ENCODE data around the gene CFAP251.
A peak's percentile ranks its signal among the peaks of the same experiment; 100 is the strongest.
"Not testable (repeated sequence)": the region's sequence is repeated elsewhere in the genome, so short reads cannot be mapped to it uniquely, and the experiment has no call there.

Gene CFAP251

DNA sequence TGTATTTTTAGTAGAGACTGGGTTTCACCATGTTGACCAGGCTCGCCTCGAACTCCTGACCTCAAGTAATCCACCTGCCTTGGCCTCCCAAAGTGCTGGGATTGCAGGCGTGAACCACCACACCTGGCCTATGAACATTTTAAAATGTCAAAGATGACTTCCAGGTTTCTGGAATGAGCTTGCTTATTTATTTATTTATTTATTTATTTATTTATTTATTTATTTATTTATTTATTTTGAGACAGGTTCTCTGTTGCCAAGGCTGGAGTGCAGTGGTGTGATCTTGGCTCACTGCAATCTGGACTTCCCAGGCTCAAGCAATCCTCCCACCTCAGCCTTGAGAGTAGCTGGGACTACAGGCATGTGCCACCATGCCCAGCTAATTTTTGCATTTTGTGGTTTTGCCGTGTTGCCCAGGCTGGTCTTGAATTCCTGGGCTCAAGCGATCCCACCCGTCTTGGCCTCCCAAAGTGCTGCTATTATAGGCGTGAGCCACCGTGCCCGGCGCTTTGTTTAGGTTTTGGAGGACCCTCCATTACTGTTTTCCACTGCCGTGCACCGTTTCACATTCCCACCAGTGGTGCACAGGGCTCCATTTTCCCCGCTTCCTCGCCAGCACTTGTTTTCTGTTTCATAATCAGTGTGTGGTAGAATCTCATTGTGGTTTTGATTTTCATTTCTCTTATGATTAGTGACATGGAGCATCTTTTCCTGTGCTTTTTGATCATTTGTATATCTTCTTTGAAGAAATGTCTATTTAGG, 6.4 kb upstream of the CFAP251 start:
- DNase-seq: no peak

DNA sequence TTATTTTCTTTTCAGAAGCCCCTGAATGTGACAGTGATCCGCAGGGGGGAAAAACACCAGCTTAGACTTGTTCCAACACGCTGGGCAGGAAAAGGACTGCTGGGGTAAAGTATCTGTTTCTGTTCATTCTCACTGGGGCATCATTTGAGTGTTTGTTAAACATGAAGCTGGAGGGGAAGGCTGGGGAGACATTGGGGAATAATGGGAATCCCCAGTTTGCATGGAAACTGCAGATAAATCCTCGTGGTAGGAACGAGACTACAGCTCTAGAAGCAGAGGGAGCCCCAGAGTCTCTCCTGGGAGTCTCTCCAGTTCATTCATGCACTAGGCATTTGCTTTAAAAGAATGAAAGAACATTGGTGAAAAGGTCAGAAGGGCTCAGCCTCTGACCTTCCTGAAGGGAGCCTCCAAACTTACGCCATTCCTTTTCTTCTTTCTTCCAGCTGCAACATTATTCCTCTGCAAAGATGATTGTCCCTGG, 2.5 kb upstream of the CFAP251 start:
- DNase-seq: no peak

- DNase-seq: no peak
Observed at GRCh38 chr12:121916719-121917118, 1.7 kb upstream of the CFAP251 start.

- no peak for DNase-seq
Observed at GRCh38 chr12:121918679-121919038, 267 bp downstream of the CFAP251 start.

DNA sequence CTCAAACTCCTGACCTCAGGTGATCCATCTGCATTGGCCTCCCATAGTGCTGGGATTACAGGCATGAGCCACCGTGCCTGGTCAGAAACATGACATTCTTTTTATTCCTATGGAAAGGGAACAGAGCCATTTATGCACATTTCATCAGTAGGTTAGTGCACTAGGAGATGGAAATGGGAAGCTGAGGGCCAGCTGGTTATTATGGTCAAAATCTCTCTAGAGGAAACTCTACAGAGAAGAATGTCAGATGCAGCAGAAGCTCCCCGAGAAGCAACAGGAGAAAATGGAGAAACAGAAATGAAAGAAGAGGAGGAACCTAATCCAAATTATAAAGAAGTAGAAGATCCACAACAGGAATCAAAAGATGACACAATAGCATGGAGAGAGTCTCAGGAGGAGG, 2.7 kb downstream of the CFAP251 start:
- no peak for DNase-seq

DNA sequence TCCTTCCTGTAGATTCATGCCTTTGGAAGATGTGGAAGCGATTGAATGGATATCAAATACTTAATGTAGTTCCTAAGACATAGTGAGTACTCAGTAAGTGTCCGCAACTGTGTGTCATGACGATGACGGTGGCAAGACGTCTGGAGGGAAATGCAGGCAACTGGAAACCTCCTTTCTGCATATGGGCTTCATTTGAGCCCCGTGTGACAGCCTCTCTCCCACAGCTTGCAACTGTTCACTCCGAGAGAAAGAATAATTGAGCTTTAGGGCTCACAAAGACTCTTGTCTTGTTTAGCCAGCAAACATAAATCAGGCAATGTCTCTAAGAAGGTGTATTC, 6.9 kb downstream of the CFAP251 start:
- DNase-seq: peak; percentile 28

DNA sequence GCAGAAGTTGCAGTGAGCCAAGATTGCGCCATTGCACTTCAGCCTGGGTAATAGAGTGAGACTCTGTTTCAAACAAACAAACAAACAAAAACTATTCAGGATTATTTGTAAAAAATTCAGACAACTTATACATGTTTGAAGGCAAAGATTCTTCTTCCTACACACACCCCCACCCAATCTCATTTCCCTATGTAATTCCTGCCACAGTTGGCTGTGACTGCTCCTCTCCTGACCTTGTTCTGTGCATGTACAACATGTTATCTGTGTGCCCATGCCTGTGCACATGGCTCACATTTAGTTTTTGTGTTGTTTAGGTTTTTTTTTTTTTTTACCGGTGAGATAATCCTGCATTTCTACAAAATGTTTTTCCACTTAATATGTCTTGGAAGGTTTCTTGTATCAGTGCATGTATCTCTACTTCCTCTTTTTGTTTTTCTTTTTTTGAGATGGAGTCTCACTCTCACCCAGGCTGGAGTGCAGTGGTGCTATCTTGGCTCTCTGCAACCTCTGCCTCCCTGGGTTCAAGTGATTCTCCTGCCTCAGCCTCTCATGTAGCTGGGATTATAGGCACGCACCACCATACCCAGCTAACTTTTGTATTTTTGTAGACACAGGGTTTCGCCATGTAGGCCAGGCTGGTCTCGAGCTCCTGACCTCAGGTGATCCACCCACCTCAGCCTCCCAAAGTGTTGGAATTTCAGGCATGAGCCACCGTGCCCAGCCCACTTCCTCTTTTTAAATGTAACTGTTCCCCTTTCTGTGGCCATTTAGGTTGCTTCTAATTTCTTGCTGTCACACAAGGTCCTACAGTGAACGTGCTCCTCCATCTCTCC, 8.7 kb downstream of the CFAP251 start:
- no peak for DNase-seq

DNA sequence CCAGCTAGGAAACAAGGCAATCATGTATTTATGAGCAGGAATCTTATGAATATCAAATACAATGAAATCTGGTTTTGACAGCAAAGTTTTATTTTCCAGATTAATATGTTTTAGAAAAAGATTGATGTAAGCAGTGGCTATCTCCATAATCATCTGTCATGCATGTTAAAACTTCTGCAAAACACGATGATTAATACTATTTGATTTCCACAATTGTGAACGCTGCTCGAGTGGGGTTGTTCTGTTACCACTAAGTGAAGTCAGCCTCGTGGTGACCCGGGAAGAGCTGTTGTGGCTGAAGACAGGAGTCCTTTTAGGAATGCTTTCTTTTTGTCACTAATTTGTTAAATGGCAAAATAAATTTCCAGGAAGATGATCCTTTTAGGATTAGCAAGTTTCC, 9.4 kb downstream of the CFAP251 start:
- DNase-seq: no peak

DNA sequence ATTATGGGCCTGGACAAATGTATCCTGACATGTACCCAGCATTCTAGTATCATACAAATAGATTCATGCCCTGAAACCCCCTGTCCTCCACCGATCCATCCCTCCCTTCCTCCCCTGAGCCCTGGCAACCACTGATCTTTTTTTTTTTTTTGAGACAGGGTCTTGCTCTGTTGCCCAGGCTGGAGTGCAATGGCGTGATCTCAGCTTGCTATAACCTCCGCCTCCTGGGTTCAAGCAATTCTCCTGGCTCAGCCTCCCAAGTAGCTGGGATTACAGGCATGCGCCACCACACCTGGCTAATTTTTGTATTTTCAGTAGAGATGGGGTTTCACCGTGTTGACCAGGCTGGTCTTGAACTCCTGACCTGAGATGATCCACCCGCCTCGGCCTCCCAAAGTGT, 11.2 kb downstream of the CFAP251 start:
- DNase-seq: not testable (repeated sequence)

- DNase-seq: no peak
Observed at GRCh38 chr12:121930862-121931261, 12.5 kb downstream of the CFAP251 start.

DNA sequence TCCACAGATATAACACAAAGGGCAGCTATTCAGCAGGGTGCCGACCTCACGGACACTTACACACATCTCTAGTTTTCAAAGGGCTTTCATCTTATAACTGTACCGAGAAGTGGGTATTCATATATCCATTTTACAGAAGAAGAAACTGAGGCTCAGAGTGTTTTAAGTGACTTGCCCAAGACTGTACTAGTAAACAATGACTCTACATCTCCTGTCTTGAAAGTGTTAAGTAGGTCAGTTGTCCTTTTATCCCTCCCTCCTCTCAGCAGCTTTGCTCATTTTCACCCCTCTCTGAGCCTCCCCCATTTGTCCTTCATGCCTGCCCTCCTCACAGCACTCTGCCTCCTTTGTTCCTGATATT, 13.8 kb downstream of the CFAP251 start:
- no peak for DNase-seq

DNA sequence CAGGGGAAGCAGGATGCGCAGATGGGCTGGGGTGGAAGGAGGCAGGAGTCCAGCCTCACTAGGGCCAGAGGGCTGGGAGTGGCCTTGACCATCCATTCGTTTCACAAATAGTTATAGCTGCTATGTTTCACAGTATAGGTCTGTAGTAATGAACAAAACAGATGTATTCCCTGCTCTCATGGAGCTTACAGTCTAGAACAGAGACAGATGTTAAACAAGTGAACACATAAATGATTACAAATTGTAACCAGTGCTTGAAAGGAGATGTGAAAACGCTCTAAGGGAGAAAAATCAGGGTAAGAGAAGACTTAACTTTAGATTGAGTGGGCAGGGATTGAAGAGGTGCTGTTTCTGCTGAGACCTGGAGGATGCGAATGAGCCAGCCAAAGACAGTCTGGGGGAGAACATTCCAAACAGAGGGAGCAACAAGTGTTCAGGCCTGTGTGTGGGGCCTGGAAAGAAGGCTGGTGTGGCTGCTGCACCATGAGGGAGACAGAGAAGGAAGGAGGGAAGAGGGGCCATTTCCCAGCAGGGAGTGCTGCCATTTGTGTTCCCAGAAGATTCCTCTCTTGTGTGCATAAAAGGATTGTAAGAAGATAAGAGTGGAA, 14.6 kb downstream of the CFAP251 start:
- DNase-seq: no peak

DNA sequence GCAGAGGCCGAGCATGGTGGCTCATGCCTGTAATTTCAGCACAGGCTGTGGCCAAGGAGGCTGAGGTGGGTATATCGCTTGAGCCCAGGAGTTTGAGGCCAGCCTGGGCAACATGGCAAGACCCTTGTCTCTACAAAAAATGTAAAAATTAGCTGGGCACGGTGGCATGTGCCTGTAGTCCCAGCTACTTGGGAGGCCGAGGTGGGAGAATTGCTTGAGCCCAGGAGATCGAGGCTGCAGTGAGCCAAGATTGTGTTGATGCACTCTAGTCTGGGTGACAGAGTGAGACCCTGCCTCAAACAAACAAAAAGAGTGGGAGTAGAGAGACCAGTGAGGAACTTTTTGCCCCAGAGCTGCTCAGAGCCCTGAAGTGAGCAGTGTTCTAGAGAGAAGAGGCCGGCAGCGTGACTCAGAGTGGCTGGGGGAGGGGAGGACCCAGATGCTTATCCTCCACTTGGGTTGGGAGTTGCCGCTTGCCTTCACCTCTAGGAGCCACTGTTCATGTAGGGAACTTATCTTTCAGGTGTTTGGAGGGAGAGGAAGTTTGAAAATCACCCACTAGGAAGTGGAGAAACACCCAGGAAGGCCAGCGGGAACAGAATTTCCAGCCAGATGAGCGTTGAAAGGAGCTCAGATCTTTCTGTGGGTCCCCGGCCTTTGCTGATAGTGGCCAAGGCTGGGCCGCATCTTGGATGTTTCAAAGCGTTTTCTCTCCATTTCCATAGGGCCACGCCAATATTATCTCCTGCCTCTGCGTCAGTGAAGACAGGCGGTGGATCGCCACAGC, 15.3 kb downstream of the CFAP251 start:
- no peak for DNase-seq

DNA sequence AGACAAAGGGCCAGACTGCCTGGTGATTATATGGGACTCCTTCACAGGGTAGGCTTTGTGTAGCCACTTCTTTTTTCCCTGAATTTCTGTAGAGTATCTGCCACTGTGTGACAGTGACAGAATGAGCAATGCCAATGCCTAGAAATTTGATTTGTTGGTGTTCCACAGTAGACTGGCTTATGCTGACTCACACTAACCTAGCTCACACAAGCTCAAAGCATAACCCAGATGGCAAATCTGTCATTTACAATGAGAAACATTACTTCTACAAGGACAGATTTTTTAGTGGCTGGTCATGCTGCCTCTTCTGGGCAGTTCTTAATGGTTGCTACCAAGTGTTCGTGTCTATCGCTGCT, 15.9 kb downstream of the CFAP251 start:
- DNase-seq: no peak

GRCh38 chr12:121937654-121938053, 19.3 kb downstream of the CFAP251 start:
- no peak for DNase-seq

DNA sequence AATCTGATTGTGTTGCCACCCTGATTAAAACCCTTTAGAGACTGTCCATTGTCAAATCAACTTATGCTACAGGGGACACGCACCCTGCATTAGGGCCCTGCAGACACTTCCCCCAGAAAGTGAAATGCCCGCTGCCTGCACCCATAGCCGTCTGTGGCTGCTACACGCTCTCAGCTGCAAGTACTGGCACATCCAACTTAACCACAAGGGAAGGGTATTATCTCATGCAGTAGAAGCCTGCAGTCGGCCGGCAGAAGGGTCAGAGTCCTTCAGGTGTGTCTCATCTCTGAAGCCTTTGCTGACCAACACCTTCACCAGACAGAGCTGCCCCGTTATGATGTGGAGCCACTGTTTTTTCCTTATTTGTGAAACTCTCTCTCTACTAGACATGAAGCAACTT, 20.8 kb downstream of the CFAP251 start:
- no peak for DNase-seq

GRCh38 chr12:121939992-121940766, 21.8 kb downstream of the CFAP251 start:
- DNase-seq: no peak

GRCh38 chr12:121942145-121942718, 23.8 kb downstream of the CFAP251 start:
- DNase-seq: no peak

DNA sequence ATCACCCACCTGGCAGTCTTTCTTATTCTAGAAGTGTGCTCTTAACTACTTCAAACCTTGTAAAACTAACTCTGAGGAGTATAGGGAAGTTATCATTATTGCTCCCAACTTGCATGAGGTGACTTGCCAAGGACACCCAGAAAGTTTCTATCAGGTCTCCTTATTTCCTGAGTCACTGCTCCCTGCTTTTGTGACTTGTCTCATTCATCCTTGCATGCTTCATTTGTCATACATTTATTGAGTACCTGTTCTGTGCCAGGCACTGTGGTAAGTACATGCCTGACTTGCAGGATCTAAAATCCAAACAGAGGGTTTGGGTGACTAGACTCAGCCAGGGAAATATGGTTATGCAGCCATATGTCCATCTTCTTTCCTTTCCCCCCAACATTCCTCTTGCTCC, 25.5 kb downstream of the CFAP251 start:
- DNase-seq: no peak

DNA sequence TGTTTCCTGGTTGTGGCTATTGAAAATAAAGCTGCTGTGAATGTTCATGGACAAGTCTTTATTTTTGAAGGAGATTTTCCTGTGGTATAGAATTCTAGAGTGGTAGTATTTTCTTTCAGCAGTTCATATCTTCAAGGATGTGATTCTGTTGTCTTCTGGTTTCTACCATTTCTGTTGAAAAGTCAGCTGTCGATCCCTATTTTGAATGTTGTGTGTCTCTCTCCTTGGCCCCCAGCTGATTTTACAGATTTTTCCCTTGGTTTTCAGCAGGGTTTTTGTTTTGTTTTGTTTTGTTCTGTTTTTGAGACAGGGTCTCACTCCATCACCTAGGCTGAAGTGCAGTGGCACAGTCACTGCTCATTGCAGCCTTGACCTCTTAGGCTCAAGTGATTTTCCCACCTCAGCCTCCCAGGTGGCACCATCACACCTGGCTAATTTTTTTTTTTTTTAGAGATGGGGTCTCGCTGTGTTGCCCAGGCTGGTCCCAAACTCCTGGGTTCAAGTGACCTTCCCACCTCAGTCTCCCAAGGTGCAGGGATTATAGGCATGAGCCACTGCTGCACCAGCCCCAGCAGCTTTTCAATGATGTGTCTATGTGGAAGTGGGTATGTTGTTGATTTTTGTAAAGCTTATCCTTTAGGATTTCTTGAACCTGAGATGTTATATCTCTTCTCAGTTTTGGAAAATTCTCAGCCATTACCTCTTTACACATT, 28.1 kb downstream of the CFAP251 start:
- DNase-seq: no peak

- no peak for DNase-seq
Observed at GRCh38 chr12:121947981-121948380, 29.6 kb downstream of the CFAP251 start.
